Heart right ventricle (tissue), 16 donors: ENCODE results near the gene R3HDM4. TPM values are rescaled to one million over a fixed set of nuclear protein-coding genes. Genes with fewer than 3 reads are reported as not detected.

Experiments used
- ATAC-seq, 8 donors: fragments of 200-7000 bp; cut with Tn5 transposase; one replicate each; pipeline ENCODE4 v1.9.1; 2020; ENCODE audit warnings: mild to moderate bottlenecking in 8 of 8, moderate library complexity in 8 of 8, moderate number of reproducible peaks in 1 of 8
- DNase-seq, 2 donors: peaks; one replicate each; pipeline ENCODE4 v3.0.0-alpha.2; 2020
- H3K27ac ChIP-seq, 10 donors: fragments of 200-600 bp; sonication (generic) in 2 of 10; one replicate each; pipeline versions ENCODE4 v1.5.0 to v1.8.0; 2020 to 2022; ENCODE audit warnings: mild to moderate bottlenecking in 3 of 10
- H3K27me3 ChIP-seq, 7 donors: fragments of 200-600 bp; one replicate each; pipeline ENCODE4 v1.8.0; 2021 to 2022; ENCODE audit warnings: mild to moderate bottlenecking in 2 of 7
- H3K36me3 ChIP-seq, 9 donors: fragments of 200-600 bp; sonication (generic) in 1 of 9; one replicate each; pipeline versions ENCODE4 v1.5.0 to v1.8.0; 2020 to 2022; ENCODE audit warnings: mild to moderate bottlenecking in 2 of 9
- H3K4me1 ChIP-seq, 9 donors: fragments of 200-600 bp; sonication (generic) in 1 of 9; one replicate each; pipeline versions ENCODE4 v1.5.0 to v1.8.0; 2020 to 2022; ENCODE audit warnings: mild to moderate bottlenecking in 4 of 9
- H3K4me3 ChIP-seq, 10 donors: fragments of 200-600 bp; sonication (generic) in 2 of 10; one replicate each; pipeline versions ENCODE4 v1.5.0 to v1.8.0; 2020 to 2022; ENCODE audit warnings: mild to moderate bottlenecking in 7 of 10, moderate library complexity in 2 of 10
- H3K9me3 ChIP-seq, 11 donors: fragments of 200-600 bp in 10 of 11; sonication (generic) in 2 of 11; one replicate each; pipeline versions ENCODE4 v1.5.0 to v1.8.0; 2013 to 2022; ENCODE audit warnings: mild to moderate bottlenecking in 2 of 11, control low read depth in 1 of 11, moderate library complexity in 1 of 11
- WGBS, 2 donors: extraction: QIAGEN DNeasy Blood & Tissue Kit; methylation state at CpG; one replicate each; pipeline ENCODE4 v1.1.7; 2013; ENCODE audit warnings: inconsistent platforms in 1 of 2; 5-methylcytosine and 5-hydroxymethylcytosine counted together
- intact Hi-C, 10 donors: fragments of 100-400 bp; cut with DNase I; formaldehyde crosslinking; loops; one replicate each; pipeline versions ENCODE4 v1.11.1 to v1.14.2; 2022
- polyA plus RNA-seq, 2 donors: library from polyadenylated mRNA; stranded (reverse); fragments of 200-250 nt; gene quantifications; one replicate each; pipeline ENCODE4 v1.2.3, GENCODE V29; 2013
- total RNA-seq, 10 donors: library from RNA; stranded (reverse); fragmentation: NEBNext Ultra II Directional in 3 of 10; extraction: Animal tissue kit (Norgen Biotek cat#: 25700) in 3 of 10; gene quantifications; one replicate each; pipeline versions ENCODE4 v1.2.1 to v1.2.4, GENCODE V29; 2021 to 2023
- TF ChIP-seq, protein P1 (sequence below), 9 donors: fragments of 200-600 bp; sonication (generic) in 2 of 9; IDR thresholded peaks; one replicate each; pipeline versions ENCODE4 v1.5.0 to v1.8.0; 2021 to 2022; ENCODE audit warnings: antibody characterized with exemption in 9 of 9, mild to moderate bottlenecking in 5 of 9, moderate library complexity in 1 of 9
- donor health status: Arrhythmogenic right ventricular cardiomyopathy.
- donor health status: ischemic (EF 13 %, LVEDD 7.1; RV severe dilation, severe dysfunction).
- donor health status: healthy with polysubstance abuse.
- donor health status: DM: no; HTN: yes; CAD: no.
- donor health status: DM: no; HTN: no; CAD: no.
- donor health status: ischemic (EF 25% LVEDD 6.9; RV normal size, moderate dysfunction).
- donor health status: ischemic (EF 25% LVEDD 5.7; RV mildly dilated, moderate dysfunction).
- donor health status: healthy.
- donor health status: DM: yes; HTN: yes; CAD: no.
- donor health status: Ischemic cardiomyopathy.
- donor health status: ischemic (EF 35%, LVEDD 5.7; RV mildly dilated, moderate dysfunction).
- donor health status: nonischemic (EF 11% LVEDD 7.7; RV severe dilation, severe dysfunction).
- donor health status: DM: yes; HTN: yes; CAD: no.
- donor health status: PGD.
- donor health status: ischemic (EF 29% LVEDD 5.4; RV normal size, mild dysfunction).
- donor health status: nonischemic (EF 23%, LVEDD 6.1; RV moderate dilation, normal function).

Gene R3HDM4
- total and polyA plus RNA-seq, 12 donors = 16.3 to 49.8 (median 20.8) TPM

GRCh38 chr19:939922-940321 lies 26.9 kb upstream of the R3HDM4 start:
- Histone ChIP-seq H3K36me3 (peaks cover 0 to 18% (median 0%) of the 10 kb centered on the region in 9 donors), H3K27me3 (no peaks in the 10 kb centered on the region), H3K9me3 (peaks cover 0 to 4% (median 0%) of the 10 kb centered on the region in 11 donors), H3K4me1 (peaks cover 3 to 29% (median 9%) of the 10 kb centered on the region in 9 donors), H3K27ac (peak overlapping the region in 5 of 10 donors; percentile 72 to 90 (median 83)), H3K4me3 (peak overlapping the region in 1 of 10 donors; percentile 41)
- TF ChIP-seq, protein P1, sequence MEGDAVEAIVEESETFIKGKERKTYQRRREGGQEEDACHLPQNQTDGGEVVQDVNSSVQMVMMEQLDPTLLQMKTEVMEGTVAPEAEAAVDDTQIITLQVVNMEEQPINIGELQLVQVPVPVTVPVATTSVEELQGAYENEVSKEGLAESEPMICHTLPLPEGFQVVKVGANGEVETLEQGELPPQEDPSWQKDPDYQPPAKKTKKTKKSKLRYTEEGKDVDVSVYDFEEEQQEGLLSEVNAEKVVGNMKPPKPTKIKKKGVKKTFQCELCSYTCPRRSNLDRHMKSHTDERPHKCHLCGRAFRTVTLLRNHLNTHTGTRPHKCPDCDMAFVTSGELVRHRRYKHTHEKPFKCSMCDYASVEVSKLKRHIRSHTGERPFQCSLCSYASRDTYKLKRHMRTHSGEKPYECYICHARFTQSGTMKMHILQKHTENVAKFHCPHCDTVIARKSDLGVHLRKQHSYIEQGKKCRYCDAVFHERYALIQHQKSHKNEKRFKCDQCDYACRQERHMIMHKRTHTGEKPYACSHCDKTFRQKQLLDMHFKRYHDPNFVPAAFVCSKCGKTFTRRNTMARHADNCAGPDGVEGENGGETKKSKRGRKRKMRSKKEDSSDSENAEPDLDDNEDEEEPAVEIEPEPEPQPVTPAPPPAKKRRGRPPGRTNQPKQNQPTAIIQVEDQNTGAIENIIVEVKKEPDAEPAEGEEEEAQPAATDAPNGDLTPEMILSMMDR (IDR thresholded peaks at IDR 0.05) = no peak
- DNase-seq (no peak), ATAC-seq (no peak)
- intact Hi-C loops = loop anchor here in 1 of 10 donors (5.0 kb wide), 1 partner anchor 32 kb away; no protein-coding TSS in a partner anchor
- WGBS, 2 donors = 94 to 100% methylated on average over 7 of the region's 7 CpGs

DNA sequence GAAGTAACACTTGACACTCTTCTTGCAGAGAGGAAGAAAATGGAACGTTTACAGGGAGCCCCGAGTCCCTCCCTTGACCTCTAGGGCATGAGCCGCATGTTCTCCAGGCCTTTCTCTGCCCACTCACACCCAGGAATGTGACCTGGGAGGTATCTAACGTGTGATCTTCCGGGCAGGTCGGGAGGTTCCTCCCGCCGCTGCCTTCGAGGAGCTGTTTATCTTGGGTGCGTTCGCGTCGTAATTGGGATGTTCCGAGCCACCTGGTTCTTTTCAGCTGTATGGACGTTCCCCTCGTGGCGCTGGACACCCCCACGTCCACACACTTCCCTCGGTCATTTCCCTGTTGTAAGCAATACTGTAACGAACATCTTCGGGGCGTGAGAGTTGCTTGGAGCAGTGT lies 26.4 kb upstream of the R3HDM4 start:
- peaks cover 0 to 18% (median 0%) of the 10 kb centered on the region in 9 donors for H3K36me3 ChIP-seq
- H3K4me1 ChIP-seq = peaks cover 7 to 33% (median 14%) of the 10 kb centered on the region in 9 donors
- no peak overlapping the region for H3K27ac ChIP-seq
- intact Hi-C loops = loop anchor here in 1 of 10 donors (5.0 kb wide), 1 partner anchor 33 kb away; no protein-coding TSS in a partner anchor
- TF ChIP-seq, protein P1 (IDR thresholded peaks at IDR 0.05) = no peak
- ATAC-seq (no peak), DNase-seq (no peak)
- H3K27me3 ChIP-seq = no peaks in the 10 kb centered on the region
- WGBS, 2 donors = 89 to 91% methylated on average over 22 of the region's 22 CpGs
- no peak overlapping the region for H3K4me3 ChIP-seq
- peaks cover 0 to 4% (median 0%) of the 10 kb centered on the region in 11 donors for H3K9me3 ChIP-seq

DNA sequence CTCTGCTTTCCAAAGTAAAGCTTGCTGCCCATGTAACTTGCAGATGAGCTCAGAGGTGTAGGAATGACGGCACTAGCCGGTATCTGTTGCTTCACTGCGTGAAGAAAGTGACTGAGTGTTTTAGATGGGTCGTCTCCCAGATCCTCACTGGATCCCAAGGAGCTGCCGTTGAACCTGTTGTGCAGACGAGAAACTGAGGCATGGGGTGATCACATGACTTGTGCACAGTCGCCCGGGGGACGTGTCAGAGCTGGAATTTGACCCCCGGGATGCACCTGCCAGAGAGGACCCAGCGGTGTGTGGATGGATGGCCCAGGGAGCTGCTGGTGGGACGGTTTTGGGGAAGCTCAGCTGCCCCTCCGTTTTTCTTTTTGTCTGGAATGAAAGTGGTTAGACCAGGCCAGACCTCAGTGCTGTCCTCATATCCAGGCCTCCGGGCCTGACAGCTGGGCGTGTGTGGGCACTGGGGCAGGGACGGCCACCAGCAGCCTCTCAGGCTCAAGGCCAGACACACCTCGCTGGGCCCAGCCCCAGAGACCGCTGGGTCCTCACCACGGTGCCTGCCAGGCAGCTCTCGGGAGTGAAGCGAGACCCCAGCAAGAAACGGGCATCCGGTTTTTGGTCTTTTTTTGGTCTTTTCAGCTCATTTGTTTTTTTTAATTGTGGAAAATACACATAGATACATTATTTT lies 25.4 kb upstream of the R3HDM4 start:
- no peaks in the 10 kb centered on the region for H3K27me3 ChIP-seq
- H3K27ac ChIP-seq = no peak overlapping the region
- intact Hi-C loops = loop anchor here in 1 of 10 donors (5.0 kb wide), 1 partner anchor 34 kb away; no protein-coding TSS in a partner anchor
- TF ChIP-seq, protein P1 (IDR thresholded peaks at IDR 0.05) = no peak
- no peak overlapping the region for H3K4me3 ChIP-seq
- peaks cover 17 to 44% (median 24%) of the 10 kb centered on the region in 9 donors for H3K4me1 ChIP-seq
- ATAC-seq = no peak
- no peak for DNase-seq
- 90 to 94% methylated on average over 23 of the region's 23 CpGs for WGBS, 2 donors
- H3K36me3 ChIP-seq = peaks cover 0 to 15% (median 0%) of the 10 kb centered on the region in 9 donors
- H3K9me3 ChIP-seq = peaks cover 0 to 2% (median 0%) of the 10 kb centered on the region in 11 donors

GRCh38 chr19:937259-937694 lies 24.3 kb upstream of the R3HDM4 start:
- ATAC-seq = no peak
- H3K36me3 ChIP-seq = peaks cover 0 to 7% (median 0%) of the 10 kb centered on the region in 9 donors
- no peaks in the 10 kb centered on the region for H3K27me3 ChIP-seq
- 90 to 92% methylated on average over 16 of the region's 16 CpGs for WGBS, 2 donors
- H3K4me3 ChIP-seq = no peak overlapping the region
- TF ChIP-seq, protein P1 (IDR thresholded peaks at IDR 0.05) = no peak
- H3K27ac ChIP-seq = no peak overlapping the region
- DNase-seq = no peak
- no peaks in the 10 kb centered on the region for H3K9me3 ChIP-seq
- intact Hi-C loops = loop anchor here in 1 of 10 donors (5.0 kb wide), 1 partner anchor 35 kb away; no protein-coding TSS in a partner anchor
- H3K4me1 ChIP-seq = peaks cover 28 to 55% (median 35%) of the 10 kb centered on the region in 9 donors
